BLaER1 (cell line): ENCODE data around the gene OPCML.

Source experiments
- H3K27ac ChIP-seq: shearing (Covaris generic); formaldehyde crosslinking; 2 replicates; pipeline ENCODE4 v1.8.1; 2022
- H3K27me3 ChIP-seq: shearing (Covaris generic); formaldehyde crosslinking; 2 replicates; pipeline ENCODE4 v1.8.1; 2022
- H3K36me3 ChIP-seq: shearing (Covaris generic); formaldehyde crosslinking; 2 replicates; pipeline ENCODE4 v1.8.1; 2022
- H3K4me1 ChIP-seq: shearing (Covaris generic); formaldehyde crosslinking; 2 replicates; pipeline ENCODE4 v1.8.1; 2022
- H3K4me2 ChIP-seq: shearing (Covaris generic); formaldehyde crosslinking; 2 replicates; pipeline ENCODE4 v1.8.1; 2022
- H3K4me3 ChIP-seq: shearing (Covaris generic); formaldehyde crosslinking; 2 replicates; pipeline ENCODE4 v1.8.1; 2022
- H3K9ac ChIP-seq: shearing (Covaris generic); formaldehyde crosslinking; 2 replicates; pipeline ENCODE4 v1.8.1; 2022
- H3K9me3 ChIP-seq: shearing (Covaris generic); formaldehyde crosslinking; 2 replicates; pipeline ENCODE4 v1.8.1; 2022
- H4K20me1 ChIP-seq: shearing (Covaris generic); formaldehyde crosslinking; 2 replicates; pipeline ENCODE4 v1.8.1; 2022
- Cebpa-rat ChIP-seq: shearing (Covaris generic); IDR thresholded peaks from 2 replicates; pipeline ENCODE4 v1.8.1; 2022

OPCML gene

DNA sequence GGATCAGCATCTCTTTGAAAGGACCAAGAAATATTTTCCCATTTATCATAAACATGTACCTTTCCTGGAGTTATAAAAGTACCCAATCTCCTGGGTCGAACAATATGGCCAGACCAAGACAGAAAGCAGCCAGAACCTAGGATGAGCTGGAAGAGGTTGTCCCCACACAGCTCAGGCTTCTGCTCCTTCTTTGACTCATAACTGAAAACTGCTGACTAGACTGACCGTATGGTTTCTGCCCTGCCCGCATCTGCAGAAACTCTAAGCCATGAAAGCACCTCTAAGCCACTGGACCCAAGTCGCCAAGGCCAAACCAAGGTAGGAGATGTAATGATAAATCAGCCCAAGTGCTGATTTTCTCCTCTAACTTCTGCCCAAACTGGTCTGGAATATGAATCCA is 129.8 kb downstream of the OPCML start:
- H3K4me3 ChIP-seq, result no peak overlapping the region
- no peaks in the 10 kb centered on the region for H3K4me1 ChIP-seq
- no peak for TF ChIP-seq Cebpa-rat
- H3K27ac ChIP-seq, result no peak overlapping the region
- no peaks in the 10 kb centered on the region for H3K27me3 ChIP-seq
- H3K9me3 ChIP-seq, result no peaks in the 10 kb centered on the region
- no peak overlapping the region for H3K9ac ChIP-seq
- H4K20me1 ChIP-seq, result no peaks in the 10 kb centered on the region
- no peak overlapping the region for H3K4me2 ChIP-seq
- H3K36me3 ChIP-seq, result no peaks in the 10 kb centered on the region

GRCh38 chr11:133399855-133400625 is 132.3 kb downstream of the OPCML start:
- Histone ChIP-seq H3K9ac (no peak overlapping the region), H3K4me1 (no peaks in the 10 kb centered on the region), H4K20me1 (no peaks in the 10 kb centered on the region), H3K9me3 (no peaks in the 10 kb centered on the region), H3K36me3 (no peaks in the 10 kb centered on the region), H3K4me2 (no peak overlapping the region), H3K27ac (no peak overlapping the region), H3K27me3 (no peaks in the 10 kb centered on the region), H3K4me3 (no peak overlapping the region)
- TF ChIP-seq Cebpa-rat, result no peak

DNA sequence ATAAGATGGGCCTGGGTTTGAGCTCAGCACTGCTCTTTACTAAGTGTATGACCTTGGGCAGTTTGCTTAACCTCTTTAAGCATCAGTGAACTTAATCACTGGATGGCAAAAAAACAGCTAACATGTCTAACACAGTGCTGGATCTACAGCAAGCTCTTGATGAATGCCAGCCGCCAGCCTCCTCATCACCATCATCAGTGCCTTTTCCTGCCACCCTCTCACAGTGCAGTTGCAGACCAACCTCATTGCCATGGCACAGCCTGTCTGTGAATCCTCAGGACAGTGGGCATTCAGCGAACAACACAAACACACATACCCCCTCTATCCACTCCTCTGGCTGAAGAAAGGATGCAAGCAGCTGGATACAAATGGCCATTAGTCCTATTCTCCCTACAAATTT is 133.0 kb downstream of the OPCML start:
- Histone ChIP-seq H4K20me1 (no peaks in the 10 kb centered on the region), H3K27ac (no peak overlapping the region), H3K36me3 (no peaks in the 10 kb centered on the region), H3K4me2 (no peak overlapping the region), H3K4me3 (no peak overlapping the region), H3K9ac (no peak overlapping the region), H3K9me3 (no peaks in the 10 kb centered on the region), H3K27me3 (no peaks in the 10 kb centered on the region), H3K4me1 (no peaks in the 10 kb centered on the region)
- no peak for TF ChIP-seq Cebpa-rat

- Histone ChIP-seq H3K36me3 (no peaks in the 10 kb centered on the region), H3K27me3 (no peaks in the 10 kb centered on the region), H4K20me1 (no peaks in the 10 kb centered on the region), H3K4me2 (no peak overlapping the region), H3K27ac (no peak overlapping the region), H3K9me3 (no peaks in the 10 kb centered on the region), H3K9ac (no peak overlapping the region), H3K4me1 (peaks cover 9% of the 10 kb centered on the region), H3K4me3 (no peak overlapping the region)
- TF ChIP-seq Cebpa-rat, result no peak
Observed at GRCh38 chr11:133390803-133391202, 141.5 kb downstream of the OPCML start.

GRCh38 chr11:133388975-133389568 is 143.2 kb downstream of the OPCML start:
- Histone ChIP-seq H4K20me1 (no peaks in the 10 kb centered on the region), H3K4me2 (no peak overlapping the region), H3K4me1 (peaks cover 10% of the 10 kb centered on the region), H3K27ac (no peak overlapping the region), H3K27me3 (no peaks in the 10 kb centered on the region), H3K9me3 (no peaks in the 10 kb centered on the region), H3K9ac (no peak overlapping the region), H3K4me3 (no peak overlapping the region), H3K36me3 (no peaks in the 10 kb centered on the region)
- TF ChIP-seq Cebpa-rat, result no peak

- H4K20me1 ChIP-seq, result no peaks in the 10 kb centered on the region
- no peaks in the 10 kb centered on the region for H3K9me3 ChIP-seq
- H3K27ac ChIP-seq, result no peak overlapping the region
- no peak overlapping the region for H3K4me3 ChIP-seq
- H3K36me3 ChIP-seq, result no peaks in the 10 kb centered on the region
- peaks cover 10% of the 10 kb centered on the region for H3K4me1 ChIP-seq
- TF ChIP-seq Cebpa-rat, result no peak
- no peaks in the 10 kb centered on the region for H3K27me3 ChIP-seq
- H3K9ac ChIP-seq, result no peak overlapping the region
- H3K4me2 ChIP-seq, result no peak overlapping the region
Observed at GRCh38 chr11:133388260-133388659, 144.0 kb downstream of the OPCML start.

DNA sequence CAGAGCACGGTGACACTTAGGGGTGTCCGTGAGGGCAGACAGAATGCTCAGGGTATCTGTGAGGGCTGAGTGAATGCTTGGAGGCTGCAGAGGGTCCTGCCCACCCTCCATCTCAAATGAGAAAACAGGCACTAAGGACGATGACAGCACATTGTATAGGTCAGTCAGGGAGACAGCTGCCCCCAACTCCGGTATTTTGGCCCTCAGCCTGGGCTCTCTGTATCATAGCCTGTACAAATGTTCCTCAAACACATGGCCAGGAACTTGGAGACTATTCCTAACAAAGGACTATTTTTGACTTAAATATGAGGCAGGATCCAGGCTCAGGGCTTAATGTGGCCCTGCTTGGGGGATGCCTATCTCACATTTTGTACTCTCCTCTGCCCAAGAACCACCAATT is 145.4 kb downstream of the OPCML start:
- H3K4me2 ChIP-seq, result peak overlapping the region; percentile 14; the same call in 1 of the 2 replicates
- H4K20me1 ChIP-seq, result no peaks in the 10 kb centered on the region
- peaks cover 10% of the 10 kb centered on the region for H3K4me1 ChIP-seq
- TF ChIP-seq Cebpa-rat, result no peak
- H3K9me3 ChIP-seq, result no peaks in the 10 kb centered on the region
- H3K4me3 ChIP-seq, result no peak overlapping the region
- H3K27ac ChIP-seq, result no peak overlapping the region
- H3K9ac ChIP-seq, result no peak overlapping the region
- no peaks in the 10 kb centered on the region for H3K36me3 ChIP-seq
- no peaks in the 10 kb centered on the region for H3K27me3 ChIP-seq

DNA sequence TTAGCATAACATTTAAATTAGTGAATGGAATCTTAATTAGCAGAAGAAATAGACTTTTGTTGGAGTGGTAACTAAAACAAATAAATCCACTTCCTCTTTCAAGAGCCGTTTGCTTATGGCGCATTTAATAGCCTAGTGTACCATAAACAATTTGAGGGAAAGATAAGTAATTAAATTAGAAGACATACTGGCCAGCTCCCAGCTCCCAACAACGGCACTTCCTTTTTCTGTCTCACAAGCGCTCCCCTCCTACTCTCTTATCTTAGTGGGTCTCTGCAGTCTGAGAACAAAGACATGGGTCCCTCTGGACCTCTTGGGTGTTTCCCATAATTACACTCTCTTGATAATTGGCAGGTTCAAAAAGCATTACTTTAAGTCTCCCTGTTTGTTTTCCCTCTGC is 146.0 kb downstream of the OPCML start:
- H3K27ac ChIP-seq, result no peak overlapping the region
- no peaks in the 10 kb centered on the region for H3K36me3 ChIP-seq
- H3K27me3 ChIP-seq, result no peaks in the 10 kb centered on the region
- H3K4me1 ChIP-seq, result peaks cover 10% of the 10 kb centered on the region
- no peaks in the 10 kb centered on the region for H4K20me1 ChIP-seq
- no peak for TF ChIP-seq Cebpa-rat
- H3K4me3 ChIP-seq, result no peak overlapping the region
- no peaks in the 10 kb centered on the region for H3K9me3 ChIP-seq
- H3K4me2 ChIP-seq, result peak overlapping the region; percentile 14; the same call in 1 of the 2 replicates
- no peak overlapping the region for H3K9ac ChIP-seq

DNA sequence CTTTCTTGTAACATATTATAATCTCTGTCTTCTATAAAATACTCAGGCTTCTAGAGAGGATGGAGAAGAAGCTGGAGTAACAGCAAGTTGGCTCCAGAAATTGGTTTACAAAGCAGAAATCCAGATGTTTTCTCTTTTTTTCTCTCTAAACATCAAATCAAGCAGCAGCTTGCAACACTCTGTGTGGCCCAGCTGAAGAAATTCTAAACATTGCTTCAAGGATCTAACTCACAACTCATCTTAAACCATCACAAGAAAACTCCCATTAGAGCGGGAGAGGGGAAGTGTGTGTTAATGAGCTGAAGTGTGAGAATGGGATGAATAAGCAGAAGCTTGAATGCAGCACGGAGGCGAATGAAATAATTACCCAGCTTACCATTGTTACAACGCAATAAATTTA is 146.5 kb downstream of the OPCML start:
- H3K27me3 ChIP-seq, result no peaks in the 10 kb centered on the region
- H3K27ac ChIP-seq, result no peak overlapping the region
- peaks cover 10% of the 10 kb centered on the region for H3K4me1 ChIP-seq
- H3K4me3 ChIP-seq, result no peak overlapping the region
- no peak overlapping the region for H3K4me2 ChIP-seq
- H3K36me3 ChIP-seq, result no peaks in the 10 kb centered on the region
- H3K9ac ChIP-seq, result no peak overlapping the region
- H3K9me3 ChIP-seq, result no peaks in the 10 kb centered on the region
- no peaks in the 10 kb centered on the region for H4K20me1 ChIP-seq
- no peak for TF ChIP-seq Cebpa-rat

DNA sequence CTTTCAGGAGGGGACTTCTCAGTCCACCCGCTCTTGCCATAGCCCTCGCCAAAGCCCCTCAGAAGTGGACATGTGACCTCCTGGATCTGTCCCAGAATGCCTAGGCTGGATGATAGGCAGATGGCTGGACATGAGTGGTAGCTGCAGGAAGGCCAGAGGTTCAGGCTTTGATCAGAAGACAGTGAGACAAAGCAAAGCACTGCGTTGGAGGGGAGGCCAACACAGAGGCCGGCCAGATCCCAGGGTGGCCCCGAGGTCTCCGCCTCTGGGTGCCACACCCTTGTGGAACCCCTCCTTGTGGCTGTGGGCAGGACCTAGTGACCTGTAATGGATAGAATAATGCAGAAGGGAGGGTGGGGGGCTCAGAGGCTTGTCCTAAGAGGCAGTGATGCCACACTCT is 147.6 kb downstream of the OPCML start:
- Histone ChIP-seq H3K9me3 (no peaks in the 10 kb centered on the region), H3K4me2 (no peak overlapping the region), H3K36me3 (no peaks in the 10 kb centered on the region), H3K4me3 (no peak overlapping the region), H3K27ac (no peak overlapping the region), H3K27me3 (no peaks in the 10 kb centered on the region), H4K20me1 (no peaks in the 10 kb centered on the region), H3K9ac (no peak overlapping the region), H3K4me1 (peaks cover 10% of the 10 kb centered on the region)
- TF ChIP-seq Cebpa-rat, result no peak
